ENCODE measurements around the gene ADAM8.

- TF ChIP-seq CTCF (IDR thresholded peaks at IDR 0.05) (no peak), POLR2A (IDR thresholded peaks at IDR 0.05) (no peak)
These were observed 58.7 kb downstream of the ADAM8 start for GRCh38 chr10:133217800-133218589.

Measured in body of pancreas (tissue), 4 donors.